ENCODE data around the gene ITGA5. TPM values are rescaled to one million over a fixed set of nuclear protein-coding genes. Genes with fewer than 3 reads are reported as not detected.

ITGA5 gene
- total RNA-seq, 1 experiment from 2014 or later: 49.7 TPM

- ChIA-PET POLR2A (no interaction called here), CTCF (interaction anchor here (1.2 to 1.7 kb wide), 2 partner anchors 11 to 13 kb away, joined by 5 to 6 read pairs; no protein-coding TSS in a partner anchor), RAD21 (ENCODE audit: low non-redundant PET in 1 of 2, low total read pairs in 2 of 2, uncharacterized antibody in 2 of 2, unreplicated experiment in 2 of 2) (interaction anchor here in 1 of 2 experiments (0.6 kb wide), 1 partner anchor 183 kb away, joined by 4 read pairs; no protein-coding TSS in a partner anchor)
- Histone ChIP-seq H3K9ac (ENCODE audit: low read length) (no peak overlapping the region), H3K4me1 (ENCODE audit: control insufficient read depth in 1 of 2, insufficient read depth in 2 of 2, low read length in 2 of 2) (peaks cover 27 to 45% of the 10 kb centered on the region in 2 experiments), H2AFZ (ENCODE audit: low read depth, low read length, poor library complexity, severe bottlenecking) (no peak overlapping the region), H3K79me2 (ENCODE audit: insufficient read depth, low read length) (no peaks in the 10 kb centered on the region), H3K4me2 (ENCODE audit: low read length) (no peak overlapping the region), H3K27ac (ENCODE audit: low read depth, low read length) (no peak overlapping the region; the same call in 1 of the 2 replicates), H3K9me2 (ENCODE audit: insufficient read depth) (no peaks in the 10 kb centered on the region), H3K36me3 (ENCODE audit: control insufficient read depth in 1 of 2, insufficient read depth in 2 of 2, low read length in 2 of 2) (peaks cover 11 to 19% of the 10 kb centered on the region in 2 experiments; a peak in 3 of 4 replicates), H4K20me1 (ENCODE audit: insufficient read depth) (no peaks in the 10 kb centered on the region), H3K9me3 (ENCODE audit: control insufficient read depth in 1 of 2, insufficient read depth in 1 of 2, low read depth in 1 of 2, low read length in 2 of 2) (no peaks in the 10 kb centered on the region), H3K4me3 (replicated peaks in 1 of 2; ENCODE audit: low read depth in 1 of 2, low read length in 2 of 2) (no peak overlapping the region), H3K27me3 (ENCODE audit: insufficient read depth, low read length) (no peaks in the 10 kb centered on the region)
- DNase-seq (ENCODE audit: low read depth, low spot score) (no peak), ATAC-seq (no peak)
- BruUV-seq (replicated peaks): no TSS peak
- TF ChIP-seq SIN3A (IDR thresholded peaks at IDR 0.05; ENCODE audit: low read depth): no peak
- no peak for TF ChIP-seq JUND (IDR thresholded peaks at IDR 0.05)
- no peak for TF ChIP-seq MAX (IDR thresholded peaks at IDR 0.05)
- TF ChIP-seq RAD21 (IDR thresholded peaks at IDR 0.05; ENCODE audit: low read depth): no peak
- no peak for TF ChIP-seq ATF3 (IDR thresholded peaks at IDR 0.05)
- no peak for TF ChIP-seq YY1 (IDR thresholded peaks at IDR 0.05; ENCODE audit: extremely low read depth, insufficient replicate concordance, low read depth, low read length)
- TF ChIP-seq EZH2phosphoT487 (IDR thresholded peaks at IDR 0.05; ENCODE audit: borderline replicate concordance): no peak
- no peak for TF ChIP-seq CBX3 (IDR thresholded peaks at IDR 0.05; ENCODE audit: low read depth)
- TF ChIP-seq SP1 (IDR thresholded peaks at IDR 0.05; ENCODE audit: low read depth): no peak
- no peak for TF ChIP-seq CTCF (IDR thresholded peaks at IDR 0.05 in 2 of 3, conservative IDR thresholded peaks at IDR 0.05 in 1 of 3; ENCODE audit: borderline replicate concordance in 1 of 3, insufficient read depth in 1 of 3, low read depth in 2 of 3, low read length in 2 of 3)
- no peak for TF ChIP-seq REST (IDR thresholded peaks at IDR 0.05; ENCODE audit: low read depth)
- TF ChIP-seq POLR2AphosphoS5 (IDR thresholded peaks at IDR 0.05; ENCODE audit: low read depth, low read length): no peak
- TF ChIP-seq EZH2 (IDR thresholded peaks at IDR 0.05): no peak
- intact Hi-C loops (cut with micrococcal nuclease): no loop called here
Measured at GRCh38 chr12:54392485-54393206, 26.4 kb downstream of the ITGA5 start.
